Ecto neural progenitor cell (in vitro differentiated cells): ENCODE data around the gene GLRX3.
A peak's percentile ranks its signal among the peaks of the same experiment; 100 is the strongest.
"Not testable (repeated sequence)": the region's sequence is repeated elsewhere in the genome, so short reads cannot be mapped to it uniquely, and the experiment has no call there.

Experiments
- DNase-seq: peaks from one replicate; pipeline ENCODE4 v3.0.0-alpha.2; 2018; ENCODE audit warnings: low spot score

Gene GLRX3

DNA sequence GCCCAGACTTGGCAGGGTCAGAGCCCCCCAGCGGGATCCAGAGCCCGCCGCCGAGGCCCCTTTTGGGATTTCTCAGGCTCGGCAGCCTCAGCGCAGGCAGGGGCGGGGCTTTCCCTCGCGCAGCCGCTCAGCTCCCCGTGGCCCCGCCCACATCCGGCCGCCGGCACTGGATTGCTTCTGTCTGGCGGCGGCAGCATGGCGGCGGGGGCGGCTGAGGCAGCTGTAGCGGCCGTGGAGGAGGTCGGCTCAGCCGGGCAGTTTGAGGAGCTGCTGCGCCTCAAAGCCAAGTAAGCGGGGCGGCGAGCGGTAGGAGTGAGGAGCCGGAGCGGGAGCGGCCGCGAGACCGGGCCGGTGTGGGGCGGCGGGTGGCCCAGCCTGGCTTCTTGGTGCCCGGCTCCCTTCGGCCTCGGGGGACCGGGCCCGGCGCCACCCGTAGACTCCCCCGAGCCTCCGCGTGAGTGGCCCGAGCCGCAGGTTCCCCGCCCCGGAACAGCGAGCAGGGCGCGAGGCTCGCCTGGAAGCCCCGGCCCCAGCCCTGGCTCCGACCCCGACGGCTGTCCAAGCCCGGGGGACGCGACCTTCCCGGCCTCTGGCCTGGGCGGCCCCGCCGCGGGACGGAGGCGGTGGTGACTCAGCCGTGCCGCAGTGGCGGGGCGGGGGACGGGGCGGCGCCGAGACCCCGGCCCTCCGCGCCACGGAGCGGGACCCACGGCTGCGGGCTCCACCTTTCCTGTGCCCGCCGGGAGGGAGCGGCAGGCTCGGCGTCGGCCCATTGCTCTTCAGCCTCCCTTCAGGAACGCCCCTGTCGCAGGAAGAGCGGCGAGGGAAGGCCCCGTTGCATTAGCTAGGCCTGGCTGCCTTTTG, at the start of gene GLRX3:
TSS of gene GLRX3 (plus strand) at position 166 of the 864 bp plus-strand sequence. CDS start at position 196, 30 bp downstream.
- DNase-seq, result peak; percentile 94

DNA sequence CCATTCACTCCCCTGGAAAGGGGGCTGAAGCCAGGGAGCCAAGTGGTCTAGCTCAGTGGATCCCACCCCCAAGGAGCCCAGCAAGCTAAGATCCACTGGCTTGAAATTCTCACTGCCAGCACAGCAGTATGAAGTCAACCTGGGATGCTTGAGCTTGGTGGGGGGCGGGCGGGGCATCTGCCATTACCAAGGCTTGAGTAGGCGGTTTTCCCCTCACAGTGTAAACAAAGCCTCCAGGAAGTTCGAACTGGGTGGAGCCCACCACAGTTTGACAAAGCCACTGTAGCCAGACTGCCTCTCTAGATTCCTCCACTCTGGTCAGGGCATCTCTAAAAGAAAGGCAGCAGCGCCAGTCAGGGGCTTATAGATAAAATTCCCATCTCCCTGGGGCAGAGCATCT, 45.6 kb upstream of the GLRX3 start:
- DNase-seq, result not testable (repeated sequence)

DNA sequence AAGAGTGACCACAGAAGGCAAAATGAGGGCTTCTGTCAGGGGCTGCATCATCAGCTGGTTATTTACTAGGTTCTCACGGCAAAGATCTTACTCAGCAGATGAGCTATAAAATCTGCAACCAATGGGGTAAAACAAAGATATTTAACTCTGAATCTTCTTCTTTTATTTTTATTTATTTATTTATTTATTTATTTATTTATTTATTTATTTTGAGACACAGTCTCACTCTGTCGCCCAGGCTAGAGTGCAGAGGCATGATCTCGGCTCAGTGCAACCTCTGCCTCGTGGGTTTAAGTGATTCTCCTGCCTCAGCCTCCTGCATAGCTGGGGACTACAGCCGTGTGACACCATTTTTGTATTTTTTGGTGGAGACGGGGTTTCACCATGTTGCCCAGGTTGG, 36.8 kb upstream of the GLRX3 start:
- DNase-seq, result no peak

DNA sequence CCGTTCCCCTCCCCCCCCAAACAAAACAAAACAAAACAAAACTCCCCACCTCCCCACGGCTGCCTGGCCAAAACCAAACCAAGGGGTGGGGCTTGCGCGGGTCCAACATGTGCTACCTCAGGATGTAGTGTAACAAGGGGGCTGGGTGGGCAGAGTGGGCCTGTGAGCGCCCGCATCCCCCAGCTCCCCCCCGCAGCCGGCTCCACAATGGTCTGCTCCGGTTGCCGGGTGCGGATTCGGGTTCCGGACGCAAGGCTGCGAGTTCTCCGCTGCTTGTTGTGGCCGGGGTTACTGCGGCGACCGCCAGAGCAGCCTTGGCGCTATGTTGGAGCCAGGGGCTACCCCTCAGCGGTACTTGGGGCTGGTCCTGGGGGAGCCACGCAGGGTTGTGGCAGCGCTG, 30.5 kb upstream of the GLRX3 start:
- DNase-seq, result peak; percentile 76

DNA sequence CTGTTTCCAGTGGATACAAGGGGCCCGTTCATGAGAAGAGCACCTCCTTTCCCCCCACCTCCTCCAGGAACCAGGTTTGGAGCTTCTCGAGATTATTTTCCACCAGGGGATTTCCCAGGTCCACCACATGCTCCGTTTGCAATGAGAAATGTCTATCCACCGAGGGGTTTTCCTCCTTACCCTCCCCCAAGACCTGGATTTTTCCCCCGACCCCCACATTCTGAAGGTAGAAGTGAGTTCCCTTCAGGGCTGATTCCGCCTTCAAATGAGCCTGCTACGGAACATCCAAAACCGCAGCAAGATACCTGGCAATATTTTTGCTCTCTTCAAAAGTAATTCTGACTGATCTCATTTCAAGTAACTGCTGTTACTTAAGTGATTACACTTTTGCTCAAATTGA, 28.0 kb upstream of the GLRX3 start:
- not testable (repeated sequence) for DNase-seq

DNA sequence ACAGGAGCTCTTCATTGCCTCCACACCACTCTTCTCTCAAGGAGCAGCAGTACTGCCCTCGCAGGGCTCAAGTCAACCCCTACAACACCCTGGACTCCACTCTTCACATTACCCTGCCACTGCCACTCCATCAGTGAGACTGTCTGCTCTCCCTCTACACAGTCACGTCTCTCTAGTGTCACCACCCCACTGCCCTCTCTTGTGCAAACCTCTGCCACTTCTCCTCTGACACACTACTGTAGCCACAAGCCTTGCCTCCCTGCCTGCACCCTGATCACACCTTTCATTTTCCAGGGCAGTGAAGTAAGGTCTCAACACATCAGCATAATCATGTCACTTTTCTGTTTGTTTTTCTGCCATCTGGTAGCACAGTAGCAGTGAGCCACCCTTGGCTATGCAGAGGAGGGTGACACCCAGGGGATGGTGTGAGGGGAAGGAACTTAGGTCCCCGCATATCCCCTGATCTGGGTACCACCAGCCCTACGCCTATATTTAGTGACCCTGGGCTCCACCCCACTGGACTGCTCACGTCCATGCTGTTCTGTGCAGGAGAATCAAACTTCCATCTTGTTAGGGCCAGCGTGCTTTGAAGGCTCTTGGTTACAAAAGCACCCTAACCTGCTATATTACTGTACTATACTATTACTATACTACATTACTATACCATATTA, 27.1 kb upstream of the GLRX3 start:
- no peak for DNase-seq

DNA sequence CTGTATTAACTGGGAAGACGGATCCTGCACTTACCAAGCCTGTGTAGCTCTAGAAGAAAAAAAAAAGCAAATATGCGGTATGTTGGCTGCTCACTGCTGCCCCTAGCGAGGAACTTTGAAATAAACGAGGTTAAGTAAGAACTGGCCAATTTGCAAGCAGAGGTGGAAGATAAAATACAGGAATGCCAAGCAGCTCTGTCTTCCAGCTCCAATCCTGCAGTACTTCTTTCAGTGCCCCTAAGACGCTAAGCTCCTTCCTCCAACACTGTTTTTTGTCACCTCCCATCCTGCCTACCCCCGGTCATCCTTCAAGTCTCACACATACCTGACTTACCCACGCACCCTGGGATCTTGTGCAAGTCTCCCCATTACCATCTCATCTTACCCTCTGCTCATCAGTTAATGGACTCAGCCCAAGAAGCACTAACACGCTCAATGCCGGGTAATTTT, 26.4 kb upstream of the GLRX3 start:
- DNase-seq, result peak; percentile 74

DNA sequence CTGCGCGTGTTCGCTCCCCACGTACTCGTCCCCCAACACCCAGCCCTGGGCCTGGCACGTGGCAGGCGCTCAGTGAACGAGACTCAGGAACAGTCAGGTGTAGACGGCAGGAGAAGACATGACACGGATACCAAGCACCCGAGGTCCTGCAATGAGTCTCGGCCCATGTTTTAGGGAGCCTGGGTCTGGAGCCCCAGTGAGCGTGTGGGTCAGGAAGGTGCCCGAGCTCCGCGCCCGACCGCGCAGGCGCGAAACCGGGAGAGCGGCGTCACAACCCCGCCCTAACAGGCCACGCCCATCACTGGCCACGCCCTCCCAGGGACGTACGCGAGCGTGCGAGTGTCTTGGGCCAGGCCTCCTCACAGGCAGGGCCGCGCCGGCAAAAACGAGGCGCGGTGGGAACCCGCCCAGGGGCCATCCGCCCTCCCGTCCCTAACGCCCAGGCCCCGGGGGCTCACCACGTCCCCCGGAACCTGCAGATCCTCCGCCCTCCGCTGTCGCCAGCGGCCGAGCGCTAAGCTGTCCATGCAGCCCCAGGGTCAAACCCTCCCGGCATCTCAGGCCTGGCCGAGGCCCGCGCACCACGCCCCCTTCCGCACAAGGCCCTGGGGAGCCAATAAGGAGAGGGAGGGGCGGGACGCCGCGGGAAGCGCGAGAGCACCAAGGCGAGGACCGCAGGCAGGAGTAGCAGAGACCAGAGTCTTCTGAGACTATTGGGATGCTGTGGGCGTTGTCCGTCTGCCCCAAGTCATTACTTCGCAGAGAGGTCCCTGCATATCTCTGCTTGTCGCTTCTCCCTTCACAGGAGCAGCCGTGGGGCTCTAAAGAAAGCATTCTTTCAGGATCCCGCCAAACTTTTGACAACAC, 25.7 kb upstream of the GLRX3 start, which contains the start of gene C10orf143:
TSS of gene C10orf143 (minus strand) at position 585 of the 867 bp plus-strand sequence. CDS start at position 527, 58 bp downstream.
- peak; percentile 98 for DNase-seq

DNA sequence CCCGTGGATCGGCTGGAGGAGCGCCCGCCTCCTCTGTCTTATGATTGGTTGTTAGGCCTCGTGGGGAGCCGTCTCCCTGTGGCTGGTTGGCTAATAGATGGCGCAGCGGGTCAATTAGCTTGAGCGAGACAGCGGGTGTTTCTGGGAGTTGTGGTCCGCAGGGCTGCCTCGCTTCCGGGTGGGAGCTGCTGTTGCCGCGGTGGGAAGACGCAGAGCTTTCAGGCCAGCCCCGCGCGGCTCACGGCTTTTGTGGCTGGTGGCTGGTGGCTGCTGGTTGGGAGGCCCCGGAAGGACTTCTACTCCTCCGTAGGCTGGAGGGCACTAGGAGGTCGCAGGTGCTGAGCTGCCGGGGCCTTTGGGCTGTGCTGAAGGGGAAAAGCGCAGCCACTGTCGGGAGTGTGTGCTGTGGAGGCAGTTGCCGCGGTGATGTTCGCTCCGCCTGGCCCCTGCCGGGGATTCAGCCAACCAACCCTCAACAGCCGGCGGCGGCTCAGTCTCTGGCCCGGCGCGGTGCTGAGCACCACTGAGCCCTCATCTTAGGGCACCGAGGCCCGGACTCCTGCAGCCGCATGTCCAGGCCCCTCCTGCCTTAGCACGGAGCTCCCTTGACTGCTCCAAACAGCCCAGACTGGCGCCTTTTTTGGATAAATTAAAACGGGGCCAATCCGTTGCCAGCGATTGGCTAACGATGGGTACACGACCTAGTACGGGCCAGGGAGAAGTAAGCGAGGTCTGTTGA, 24.9 kb upstream of the GLRX3 start:
- DNase-seq, result peak; percentile 96

DNA sequence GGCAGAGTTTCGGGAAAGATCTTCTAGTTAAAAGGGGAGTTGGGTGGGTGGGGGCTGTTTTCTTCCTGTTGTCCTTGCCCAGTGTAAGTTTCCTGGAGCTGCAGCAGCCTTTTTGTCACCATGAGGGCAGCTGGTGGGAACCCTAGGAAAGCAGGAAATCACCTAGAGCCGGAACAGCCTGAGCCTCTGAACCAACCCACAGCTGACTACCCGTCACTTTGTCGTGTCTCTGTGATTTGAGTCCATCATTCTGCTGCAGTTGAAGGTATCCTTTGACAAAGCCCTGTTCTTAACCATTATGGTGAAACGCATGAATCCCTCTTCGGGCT, 24.4 kb upstream of the GLRX3 start:
- DNase-seq, result no peak

DNA sequence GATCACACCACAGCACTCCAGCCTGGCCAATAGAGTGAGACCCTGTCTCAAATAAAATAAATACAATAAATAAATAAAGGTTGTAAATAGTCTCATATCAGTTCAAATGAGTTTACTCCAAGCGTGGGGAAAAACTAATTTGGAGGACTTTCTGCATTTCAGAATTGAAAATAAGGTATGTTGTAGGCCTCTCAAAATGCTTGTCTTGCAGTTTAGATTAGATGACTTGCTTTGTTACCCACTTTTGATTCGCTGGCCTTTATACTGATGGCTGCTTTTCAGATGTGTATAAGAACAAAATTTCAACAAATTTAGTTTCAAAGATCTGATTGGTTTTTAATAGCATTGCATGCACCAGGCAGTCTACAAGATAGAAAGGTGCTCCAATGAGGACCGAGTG, 23.4 kb upstream of the GLRX3 start:
- DNase-seq, result no peak

DNA sequence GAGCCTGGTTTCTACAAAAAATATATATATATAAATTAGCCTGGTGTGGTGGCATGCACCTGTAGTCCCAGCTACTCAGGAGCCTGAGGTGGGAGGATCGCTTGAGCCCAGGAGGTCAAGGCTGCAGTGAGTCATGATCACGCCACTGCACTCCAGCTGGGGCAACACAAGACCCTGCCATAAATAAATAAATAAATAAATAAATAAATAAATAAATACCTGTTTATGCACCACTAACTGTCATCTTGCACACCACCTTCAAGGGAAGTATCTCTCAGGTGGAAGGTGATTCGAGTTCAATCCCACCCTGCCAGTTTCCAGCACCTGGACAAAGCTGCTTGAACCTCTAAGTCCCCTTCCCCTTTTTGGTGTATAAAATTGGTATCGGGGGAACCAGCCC, 19.2 kb upstream of the GLRX3 start:
- DNase-seq, result not testable (repeated sequence)

DNA sequence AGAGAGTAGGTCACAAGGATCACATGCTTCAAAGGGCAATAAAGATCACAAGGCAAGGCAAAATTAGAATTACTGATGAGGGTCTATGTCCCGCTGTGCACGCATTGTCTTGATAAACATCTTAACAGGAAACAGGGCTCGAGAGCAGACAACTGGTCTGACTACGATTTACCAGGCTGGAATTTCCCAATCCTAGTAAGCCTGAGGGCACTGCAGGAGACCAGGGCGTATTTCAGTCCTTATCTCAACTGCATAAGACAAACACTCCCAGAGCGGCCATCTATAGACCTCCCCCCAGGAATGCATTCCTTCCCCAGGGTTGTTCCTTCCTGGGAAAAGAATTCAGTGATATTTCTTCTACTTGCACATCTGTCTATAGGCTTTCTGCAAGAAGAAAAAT, 18.7 kb upstream of the GLRX3 start:
- DNase-seq, result not testable (repeated sequence)

DNA sequence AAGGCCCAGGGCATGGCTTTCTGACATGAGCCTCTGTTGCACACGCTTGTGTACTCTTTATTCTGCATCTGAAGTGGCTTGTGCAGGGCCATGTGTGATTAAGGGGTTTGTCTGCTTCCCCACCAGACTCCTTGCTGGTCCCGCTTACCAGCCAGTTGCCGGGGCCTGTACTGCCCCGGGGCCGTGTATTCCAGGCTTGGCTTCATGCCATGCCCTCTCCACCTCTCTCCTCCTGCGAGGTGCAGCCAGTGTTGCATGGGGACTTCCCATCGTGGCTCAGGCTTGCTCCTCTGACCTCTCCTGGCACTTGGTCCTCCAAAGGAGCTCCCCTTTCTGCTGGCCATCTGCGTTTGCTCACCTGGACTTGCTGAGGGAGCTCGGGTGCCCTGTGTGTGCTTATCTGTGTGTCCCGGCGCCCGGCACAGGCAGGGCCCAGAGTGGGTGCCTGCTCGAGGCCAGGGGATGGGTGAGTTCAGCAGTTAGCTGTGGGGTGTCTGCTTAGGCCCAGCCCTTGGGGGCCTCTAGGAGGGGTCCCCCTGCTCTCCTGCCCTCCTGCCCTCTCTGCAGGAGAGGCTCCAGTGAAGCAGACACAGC, 14.6 kb upstream of the GLRX3 start:
- no peak for DNase-seq

DNA sequence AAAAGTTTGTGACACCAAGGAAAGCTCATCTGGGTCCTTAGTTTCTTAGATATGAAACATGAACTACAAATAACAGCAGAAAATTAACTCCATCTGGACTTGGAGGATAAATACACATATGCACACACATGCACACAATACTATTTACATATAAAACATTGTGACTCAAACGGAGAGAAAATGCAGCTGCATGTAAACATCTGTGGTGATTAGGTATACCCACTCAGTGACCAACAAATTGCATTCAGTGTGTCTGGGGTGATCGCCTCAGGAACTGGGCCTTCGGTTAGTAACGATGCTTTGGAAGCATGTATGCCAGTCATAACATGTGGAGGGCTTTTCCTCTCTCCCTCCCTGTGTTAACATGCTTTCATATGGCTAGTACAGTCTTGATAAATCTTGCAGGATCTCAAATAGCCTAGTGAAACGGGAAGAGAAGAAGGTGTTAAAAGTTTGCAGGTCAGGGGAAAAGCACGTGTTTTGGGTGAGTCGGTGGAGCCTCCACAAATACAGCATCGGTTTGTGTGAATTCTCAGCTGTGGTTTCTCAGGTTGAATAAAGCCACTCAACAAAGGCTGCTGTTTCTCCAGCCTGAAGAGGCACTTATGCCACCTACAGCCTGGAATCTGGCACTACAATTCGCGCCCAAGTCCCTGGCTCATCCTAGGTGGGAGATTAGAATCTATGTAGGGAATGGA, 8.7 kb upstream of the GLRX3 start:
- DNase-seq, result peak; percentile 72

DNA sequence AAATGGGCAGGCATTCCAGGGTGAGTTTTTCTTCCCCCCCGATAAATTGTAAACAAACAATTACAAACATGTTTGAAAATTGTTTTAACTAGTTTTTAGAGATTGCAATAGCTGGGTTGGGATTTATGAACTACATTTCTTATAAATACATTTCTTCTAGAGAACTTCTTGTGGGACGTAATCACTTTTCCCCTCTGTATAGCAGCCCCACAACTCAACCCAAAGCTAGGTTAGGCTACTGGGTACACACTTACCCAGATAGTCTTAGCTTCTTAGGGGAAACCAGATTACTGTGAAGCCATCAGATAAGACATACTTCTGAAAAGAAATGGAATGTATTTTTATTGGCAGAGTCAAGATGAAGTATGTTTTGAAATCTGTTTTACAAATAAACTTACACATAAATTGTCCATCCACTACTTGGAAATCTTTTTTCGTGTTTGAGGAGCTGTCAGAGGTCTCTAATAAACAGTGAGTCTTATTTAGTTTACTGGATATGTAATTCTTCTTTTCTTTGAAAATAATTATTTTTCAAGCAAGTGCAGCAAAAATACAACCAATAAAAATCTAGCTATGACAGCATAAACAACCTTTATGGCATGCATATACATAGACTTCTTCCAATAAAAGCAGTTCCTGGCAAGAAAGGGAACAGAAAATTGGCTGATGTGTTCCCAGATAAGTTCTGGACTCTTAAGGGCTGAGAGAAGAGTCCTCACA, 8.0 kb upstream of the GLRX3 start:
- no peak for DNase-seq

DNA sequence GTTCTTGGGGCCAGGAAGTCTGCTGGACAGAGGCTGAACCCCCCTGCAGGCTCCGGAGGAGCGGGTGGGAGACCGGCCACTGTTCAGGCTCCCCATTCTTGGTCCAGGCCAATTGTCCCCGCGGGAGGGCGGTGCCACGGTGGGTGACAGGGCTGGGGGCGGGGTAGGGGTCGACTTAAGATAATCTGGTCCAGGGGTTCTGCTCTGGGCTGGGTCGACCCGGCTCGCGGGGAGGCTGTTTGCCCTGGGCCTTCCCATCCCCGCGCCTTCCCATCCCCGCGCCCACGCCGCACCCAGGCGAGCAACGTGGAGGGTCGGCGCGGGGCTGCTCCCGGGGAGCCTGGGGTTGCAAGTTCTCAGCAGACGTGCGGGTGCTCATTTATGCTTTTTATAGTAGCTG, 7.3 kb upstream of the GLRX3 start:
- DNase-seq, result no peak

DNA sequence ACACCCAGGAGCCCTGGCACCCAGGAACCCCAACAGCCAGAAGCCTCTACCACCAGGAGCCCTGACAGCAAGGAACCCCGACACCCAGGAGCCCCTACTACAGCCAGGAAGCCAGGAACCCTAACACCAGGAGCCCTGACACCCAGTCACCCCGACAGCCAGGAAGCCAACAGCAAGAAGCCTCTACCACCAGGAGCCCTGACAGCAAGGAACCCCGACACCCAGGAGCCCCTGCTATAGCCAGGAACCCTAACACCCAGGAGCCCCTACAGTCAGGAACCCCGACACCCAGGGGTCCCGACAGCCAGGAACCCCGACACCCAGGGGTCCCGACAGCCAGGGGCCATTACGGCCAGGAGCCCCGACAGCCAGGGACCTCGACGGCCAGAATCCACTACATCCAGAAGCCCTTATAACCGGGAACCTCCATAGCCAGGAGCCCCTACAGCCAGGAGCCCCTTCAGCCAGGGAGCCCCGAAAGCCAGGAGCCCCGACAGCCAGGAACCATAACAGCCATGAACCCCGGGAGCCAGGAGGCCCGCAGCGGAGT, 440 bp upstream of the GLRX3 start:
- no peak for DNase-seq

DNA sequence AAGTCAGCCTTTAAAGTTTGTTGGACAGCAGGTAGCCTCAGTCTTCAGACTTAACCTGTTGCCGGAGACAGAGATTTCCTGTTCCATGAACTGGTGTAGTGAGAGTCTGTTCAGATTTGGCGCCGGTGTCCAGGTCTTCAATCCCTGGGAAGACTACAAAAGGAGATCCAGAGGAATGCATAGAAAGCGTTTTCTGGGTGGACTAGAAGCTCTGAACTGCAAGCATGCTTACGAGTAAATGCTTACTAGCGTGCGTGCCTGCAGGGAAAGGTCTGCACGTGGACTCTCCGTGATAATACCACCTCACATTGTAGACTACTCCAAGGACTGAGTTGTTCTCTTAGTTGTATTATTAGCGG, 878 bp downstream of the GLRX3 start:
- DNase-seq, result no peak
